Measurements from ENCODE around the gene HID1.
A peak's percentile ranks its signal among the peaks of the same experiment; 100 is the strongest.
"Not testable (repeated sequence)": the region's sequence is repeated elsewhere in the genome, so short reads cannot be mapped to it uniquely, and the experiment has no call there.

Gene HID1, protein sequence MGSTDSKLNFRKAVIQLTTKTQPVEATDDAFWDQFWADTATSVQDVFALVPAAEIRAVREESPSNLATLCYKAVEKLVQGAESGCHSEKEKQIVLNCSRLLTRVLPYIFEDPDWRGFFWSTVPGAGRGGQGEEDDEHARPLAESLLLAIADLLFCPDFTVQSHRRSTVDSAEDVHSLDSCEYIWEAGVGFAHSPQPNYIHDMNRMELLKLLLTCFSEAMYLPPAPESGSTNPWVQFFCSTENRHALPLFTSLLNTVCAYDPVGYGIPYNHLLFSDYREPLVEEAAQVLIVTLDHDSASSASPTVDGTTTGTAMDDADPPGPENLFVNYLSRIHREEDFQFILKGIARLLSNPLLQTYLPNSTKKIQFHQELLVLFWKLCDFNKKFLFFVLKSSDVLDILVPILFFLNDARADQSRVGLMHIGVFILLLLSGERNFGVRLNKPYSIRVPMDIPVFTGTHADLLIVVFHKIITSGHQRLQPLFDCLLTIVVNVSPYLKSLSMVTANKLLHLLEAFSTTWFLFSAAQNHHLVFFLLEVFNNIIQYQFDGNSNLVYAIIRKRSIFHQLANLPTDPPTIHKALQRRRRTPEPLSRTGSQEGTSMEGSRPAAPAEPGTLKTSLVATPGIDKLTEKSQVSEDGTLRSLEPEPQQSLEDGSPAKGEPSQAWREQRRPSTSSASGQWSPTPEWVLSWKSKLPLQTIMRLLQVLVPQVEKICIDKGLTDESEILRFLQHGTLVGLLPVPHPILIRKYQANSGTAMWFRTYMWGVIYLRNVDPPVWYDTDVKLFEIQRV

DNA sequence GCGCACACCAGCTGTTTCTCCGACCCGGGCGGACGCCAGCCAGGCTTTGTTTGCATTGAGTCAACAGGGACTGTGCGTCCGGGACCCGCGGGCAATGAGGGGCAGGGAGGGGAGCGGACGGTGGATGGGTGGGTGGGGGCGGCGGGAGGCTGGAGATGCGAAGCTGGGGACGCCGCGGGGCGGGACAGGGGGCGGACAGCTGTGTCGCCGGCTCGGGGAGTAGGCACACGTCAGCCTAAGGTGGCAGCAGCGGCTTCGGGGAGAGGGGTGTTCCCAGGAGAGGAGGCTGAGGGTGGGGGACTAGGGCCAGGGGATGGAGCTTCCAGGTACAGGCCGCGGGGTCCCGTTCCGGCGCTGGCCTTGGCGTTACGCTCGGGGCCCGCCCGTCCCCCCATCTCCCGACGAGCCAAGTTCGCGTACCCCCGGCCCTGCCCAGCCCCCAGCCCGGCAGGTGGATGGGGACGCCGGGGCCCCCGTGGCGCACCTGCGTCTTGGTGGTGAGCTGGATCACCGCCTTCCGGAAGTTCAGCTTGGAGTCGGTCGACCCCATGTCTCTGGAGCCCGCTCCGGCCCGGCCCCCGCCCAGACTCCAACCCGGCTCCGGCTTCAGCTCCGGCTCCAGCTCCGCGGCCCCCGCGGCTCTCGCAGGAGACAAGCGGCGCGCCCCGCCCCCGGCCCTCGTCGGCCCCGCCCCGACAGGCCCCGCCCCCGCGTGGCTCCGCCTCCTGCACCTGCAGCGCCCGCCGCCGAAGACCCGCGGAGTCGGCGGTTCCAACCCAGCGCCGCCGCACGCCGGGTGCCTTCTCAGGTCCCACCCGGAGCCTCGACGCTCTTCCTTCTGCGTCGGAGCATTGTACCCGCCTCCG lies at the start of gene HID1:
Gene HID1 (minus strand): TSS at position 653 of the 866 bp plus-strand sequence. CDS start 103 bp downstream, at position 550.
- DNase-seq, result peak; percentile 54 to 92

DNA sequence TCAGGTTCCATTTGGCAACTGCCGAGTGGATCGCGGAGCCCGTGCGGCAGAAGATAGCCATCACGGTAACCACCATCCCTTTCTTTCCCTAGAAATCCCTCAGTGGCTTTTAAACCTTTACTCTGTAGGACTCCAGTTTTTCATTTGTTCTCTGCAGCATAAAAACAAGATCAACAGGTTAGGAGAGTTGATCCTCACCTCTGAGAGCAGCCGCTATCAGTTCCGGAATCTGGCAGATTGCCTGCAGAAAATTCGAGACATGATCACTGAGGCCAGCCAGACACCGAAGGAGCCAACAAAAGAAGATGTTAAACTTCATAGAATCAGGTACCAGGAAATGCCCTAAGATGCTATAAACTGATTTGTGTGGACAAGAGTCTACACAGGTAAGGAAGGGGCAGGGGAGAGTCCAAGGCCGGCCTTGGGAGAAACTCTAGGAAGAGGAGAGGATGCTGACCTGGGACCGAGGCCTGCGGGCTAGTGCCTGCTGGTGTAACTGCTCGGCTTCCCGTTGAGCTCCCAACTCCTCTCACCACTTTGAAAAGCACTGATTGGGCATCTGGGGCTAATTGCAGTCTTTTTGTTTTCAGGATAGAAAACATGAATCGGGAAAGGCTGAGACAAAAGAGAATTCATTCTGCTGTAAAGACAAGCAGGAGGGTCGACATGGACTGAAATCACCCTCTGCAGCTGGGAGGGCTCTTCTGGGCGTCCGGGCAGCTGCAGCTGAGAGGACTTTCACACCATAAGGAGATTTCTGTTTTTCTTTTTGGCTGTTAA lies 48.0 kb upstream of the HID1 start:
- DNase-seq, result no peak

DNA sequence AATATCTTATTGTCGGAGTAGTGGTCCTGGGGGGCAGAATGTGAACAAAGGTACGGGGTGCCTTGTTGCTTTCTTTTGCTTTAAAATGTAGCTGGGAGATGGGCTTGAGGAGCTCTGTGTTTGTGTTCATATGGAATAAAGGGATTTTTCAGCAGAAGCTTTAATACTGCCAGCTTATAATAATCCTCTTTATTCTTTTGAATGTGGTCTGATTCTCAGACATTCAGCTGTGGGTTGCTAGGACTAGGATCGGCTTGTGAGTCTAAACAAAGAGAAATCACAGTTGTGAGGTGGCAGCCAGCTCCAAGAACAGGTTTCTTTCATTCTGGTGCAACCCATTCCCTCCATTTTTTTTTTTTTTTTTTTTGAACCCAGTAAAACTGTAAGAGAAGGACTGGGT lies 47.2 kb upstream of the HID1 start:
- no peak for DNase-seq

DNA sequence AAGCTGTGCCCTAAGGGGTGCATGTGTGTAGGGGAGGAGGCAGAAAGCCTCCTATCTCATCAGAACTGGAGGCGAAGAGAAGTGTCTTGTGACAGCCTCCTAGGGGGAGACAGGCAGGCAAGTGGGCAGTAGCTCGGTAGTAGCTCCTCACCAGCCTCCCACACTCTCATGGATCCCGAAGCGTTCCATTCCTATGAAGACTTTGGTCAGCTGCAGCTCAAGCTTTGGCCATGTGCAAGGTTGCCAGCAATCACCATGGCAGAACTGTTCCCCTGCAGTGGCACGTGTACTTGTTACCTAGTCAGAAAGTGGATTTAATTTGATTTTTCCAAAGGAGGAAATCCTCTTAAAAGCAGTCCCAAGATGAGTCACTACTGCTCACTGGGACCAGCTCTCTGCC lies 46.6 kb upstream of the HID1 start:
- DNase-seq, result no peak

DNA sequence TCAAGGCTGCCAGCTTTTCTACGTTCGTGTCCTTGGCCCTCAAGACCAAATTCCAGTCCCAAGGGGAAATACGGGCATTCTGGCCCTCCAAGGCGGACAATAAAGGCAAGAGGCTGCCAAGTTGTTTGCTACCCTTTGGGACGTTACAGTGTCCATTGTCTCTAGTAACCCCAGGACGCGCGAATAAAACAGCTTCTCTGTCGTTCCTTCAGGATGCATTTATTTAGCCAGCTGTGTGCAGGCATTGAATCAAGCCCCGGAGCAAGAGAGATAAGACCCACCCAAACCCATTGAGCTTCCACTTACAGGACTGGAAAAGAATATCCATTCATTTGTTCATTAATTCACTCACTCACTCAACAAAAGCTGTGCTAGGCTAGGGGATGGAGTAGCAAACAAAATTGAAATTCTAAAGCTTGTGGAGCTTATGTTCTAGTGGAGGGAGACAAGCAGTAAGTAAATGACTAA lies 40.6 kb upstream of the HID1 start:
- DNase-seq, result peak in 1 of 2 experiments; percentile 49

DNA sequence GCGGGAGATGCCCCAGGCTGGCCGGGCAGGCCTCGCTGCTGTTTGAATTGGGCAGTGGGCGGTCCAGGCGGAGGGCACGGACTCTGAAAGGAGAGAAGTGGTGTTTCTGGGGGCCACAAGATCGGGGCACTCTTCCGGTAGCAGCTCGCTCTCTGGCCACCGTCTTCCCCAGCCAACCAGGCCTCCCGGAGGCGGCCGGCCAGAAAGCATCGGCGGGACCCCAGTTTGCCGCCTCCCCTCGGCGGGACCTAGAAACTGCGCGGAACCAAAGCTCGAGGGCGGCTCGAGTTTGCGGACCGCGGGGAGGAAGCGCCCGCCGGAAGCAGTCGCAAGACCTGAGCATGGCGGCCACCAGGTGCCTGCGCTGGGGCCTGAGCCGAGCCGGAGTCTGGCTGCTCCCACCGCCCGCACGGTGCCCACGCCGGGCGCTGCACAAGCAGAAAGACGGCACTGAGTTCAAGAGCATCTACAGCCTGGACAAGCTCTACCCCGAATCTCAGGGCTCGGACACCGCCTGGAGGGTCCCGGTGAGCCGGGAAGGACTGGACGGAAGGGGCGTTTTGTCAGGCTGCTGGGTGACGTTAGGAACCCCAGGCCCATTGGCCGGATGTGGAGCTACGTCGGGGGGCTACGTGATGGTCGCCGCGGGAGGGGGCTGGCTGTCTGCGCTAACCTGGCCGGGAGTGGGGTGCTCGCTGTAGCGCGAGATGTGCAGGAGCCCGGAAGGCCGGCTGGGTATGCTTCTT lies 40.0 kb upstream of the HID1 start, which contains the start of gene MRPL58:
Gene MRPL58 (plus strand): TSS at position 325 of the 746 bp plus-strand sequence. CDS start 17 bp downstream, at position 342.
- peak; percentile 64 to 94 for DNase-seq

DNA sequence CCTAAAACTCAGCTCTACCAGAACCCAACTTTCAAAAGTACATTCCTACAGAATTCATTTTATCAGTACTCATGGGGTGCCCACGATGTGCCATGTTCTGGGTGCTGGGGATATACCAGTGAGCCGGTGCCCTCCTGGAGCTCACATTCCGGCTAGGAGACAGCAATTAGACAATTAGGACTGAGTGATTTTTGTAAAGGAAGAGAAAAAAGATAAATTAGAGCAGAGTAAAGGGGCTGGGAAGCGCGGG lies 39.5 kb upstream of the HID1 start:
- no peak for DNase-seq

DNA sequence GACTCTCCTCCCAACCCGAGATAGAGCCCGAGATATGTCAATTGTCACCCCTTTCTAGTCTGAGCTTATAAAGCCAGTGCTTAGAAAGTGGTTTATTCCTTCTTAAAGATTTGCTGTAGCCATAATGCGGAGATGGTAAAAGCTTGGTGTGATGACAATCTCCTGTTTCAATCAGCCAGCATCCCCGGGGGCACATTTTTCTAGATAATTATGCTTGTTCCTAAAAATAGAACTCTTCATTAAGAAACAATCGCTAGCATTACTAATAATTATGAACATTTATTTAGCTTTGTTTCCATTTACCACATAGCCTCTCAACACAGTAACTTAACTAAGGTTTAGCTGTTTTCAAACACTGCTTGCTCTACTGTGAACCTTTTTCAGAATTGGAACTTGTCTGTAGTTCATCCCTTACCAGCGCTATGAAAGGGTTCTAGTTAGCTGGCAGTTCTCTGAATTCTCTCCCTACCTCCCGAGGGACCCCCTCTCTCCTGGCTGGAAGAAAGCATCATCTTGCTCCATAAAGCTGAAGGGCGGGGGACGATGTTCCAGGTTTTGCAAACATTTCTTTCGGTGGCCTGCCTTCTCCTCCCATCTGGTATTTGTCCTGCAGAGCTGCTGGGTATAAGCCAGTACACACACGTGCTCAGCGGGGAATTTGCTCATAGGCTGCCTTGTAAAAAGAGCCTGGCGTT lies 39.0 kb upstream of the HID1 start:
- peak in 1 of 2 experiments; percentile 35 for DNase-seq

DNA sequence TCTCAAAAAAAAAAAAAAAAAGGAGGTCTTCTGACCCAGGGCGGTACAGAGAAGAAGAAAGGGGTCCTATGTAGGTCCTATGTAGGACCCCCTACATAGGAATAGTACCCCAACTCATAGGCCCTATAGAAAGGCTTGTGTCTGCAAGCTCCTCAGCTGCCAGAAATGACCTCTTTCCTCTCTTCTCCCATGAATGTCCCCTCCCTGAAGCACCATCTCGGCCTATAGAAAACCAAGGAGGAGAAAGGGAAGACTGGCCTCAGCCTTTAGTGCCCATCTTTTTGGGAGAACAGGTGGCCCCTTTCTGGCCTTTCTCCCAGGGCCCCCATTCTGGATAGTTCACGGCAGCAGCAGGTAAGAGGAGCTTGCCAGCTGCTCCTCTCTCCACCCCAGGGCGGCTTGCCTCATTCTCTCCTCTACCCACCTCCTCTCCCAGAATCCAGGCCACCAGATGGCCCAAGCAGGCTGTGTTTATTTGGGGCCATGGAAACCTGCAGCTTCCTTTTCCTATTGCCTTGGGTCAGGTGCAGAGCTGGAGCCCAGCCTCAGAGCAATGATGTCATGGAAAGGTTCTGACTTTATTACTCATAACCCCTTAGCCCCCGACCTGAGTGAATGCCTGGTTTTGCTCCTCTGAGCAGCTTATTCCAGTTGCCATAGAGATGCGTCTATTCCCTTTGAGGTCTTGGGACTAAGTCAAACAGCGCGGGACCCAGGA lies 38.3 kb upstream of the HID1 start:
- DNase-seq, result peak; percentile 50 to 54

DNA sequence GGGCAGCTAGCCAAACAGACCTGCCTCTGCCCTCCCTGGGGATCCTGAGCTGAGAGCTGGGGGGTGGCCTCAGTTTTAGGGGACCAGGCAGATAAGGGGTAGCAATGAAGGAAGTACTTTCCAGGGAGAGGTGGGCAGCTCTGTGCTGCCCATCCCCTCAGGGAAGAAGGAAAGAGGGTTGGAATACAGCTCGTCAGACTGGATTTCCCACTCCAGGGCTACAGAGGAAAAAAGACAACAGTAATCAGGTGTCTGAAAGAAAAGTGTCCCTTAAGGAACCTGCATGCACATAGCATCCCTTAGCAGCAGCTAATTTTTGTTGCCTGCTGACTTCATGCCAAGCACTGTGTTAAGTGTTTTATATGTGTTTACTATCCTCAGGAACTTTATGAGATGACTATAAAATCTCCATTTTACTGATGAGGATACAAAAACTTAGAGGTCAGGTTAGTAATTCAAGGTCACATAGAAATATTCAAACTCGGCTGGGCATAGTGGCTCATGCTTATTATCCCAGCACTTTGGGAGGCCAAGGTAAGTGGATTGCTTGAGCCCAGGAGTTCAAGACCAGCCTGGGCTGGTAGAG lies 36.7 kb upstream of the HID1 start:
- DNase-seq, result no peak

DNA sequence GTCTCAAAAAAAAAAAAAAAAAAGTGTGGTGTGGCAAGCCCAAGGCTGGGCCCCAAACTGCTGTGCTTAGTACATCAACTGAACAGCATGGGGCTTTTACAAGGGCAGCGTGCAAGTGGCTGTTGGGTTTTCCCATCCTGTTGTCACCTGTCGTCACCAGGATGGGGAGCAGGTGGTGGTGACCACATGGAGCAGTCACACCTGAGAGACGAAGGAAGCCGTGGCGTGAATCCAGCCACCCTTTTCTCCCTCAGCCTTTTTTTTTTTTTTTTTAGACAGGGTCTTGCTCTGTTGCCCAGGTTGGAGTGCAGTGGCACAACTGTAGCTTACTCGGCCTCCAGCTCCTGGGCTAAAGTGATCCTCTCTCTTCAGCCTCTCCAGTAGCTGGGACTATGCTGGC lies 35.8 kb upstream of the HID1 start:
- no peak for DNase-seq

DNA sequence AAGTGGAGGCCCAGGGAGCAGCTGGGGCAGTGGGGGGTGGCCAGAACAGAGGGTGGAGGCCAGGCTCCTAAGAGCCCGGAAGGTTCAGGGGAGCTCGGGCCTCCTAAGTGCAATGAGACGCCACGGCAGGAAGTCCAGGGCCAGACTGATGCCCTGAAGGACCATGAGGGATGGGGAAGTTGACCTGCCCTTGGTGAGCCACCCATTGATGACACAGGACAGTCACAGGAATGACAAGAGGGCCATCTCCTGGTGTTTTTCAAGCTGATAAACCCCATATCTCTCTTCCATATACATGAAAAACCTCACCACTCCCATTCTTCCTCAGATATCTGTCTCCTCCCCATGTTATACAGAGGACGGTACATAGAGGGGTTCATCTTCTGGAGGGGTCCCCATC lies 34.1 kb upstream of the HID1 start:
- DNase-seq, result no peak

DNA sequence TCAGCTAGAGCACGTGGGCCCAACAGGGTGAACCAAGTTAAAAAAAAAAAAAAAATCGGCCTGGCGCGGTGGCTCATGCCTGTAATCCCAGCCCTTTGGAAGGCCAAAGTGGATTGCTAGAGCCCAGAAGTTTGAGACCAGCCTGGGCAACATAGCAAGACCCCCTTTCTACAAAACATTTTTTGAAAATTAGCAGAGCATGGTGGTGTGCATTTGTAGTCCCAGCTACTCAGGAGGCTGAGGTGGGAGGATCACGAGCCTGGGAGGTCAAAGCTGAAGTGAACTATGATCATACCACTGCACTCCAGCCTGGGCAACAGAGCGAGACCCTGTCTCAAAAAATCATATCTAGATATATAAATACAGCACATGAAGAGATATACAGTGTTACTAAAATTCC lies 33.5 kb upstream of the HID1 start:
- DNase-seq, result not testable (repeated sequence)

DNA sequence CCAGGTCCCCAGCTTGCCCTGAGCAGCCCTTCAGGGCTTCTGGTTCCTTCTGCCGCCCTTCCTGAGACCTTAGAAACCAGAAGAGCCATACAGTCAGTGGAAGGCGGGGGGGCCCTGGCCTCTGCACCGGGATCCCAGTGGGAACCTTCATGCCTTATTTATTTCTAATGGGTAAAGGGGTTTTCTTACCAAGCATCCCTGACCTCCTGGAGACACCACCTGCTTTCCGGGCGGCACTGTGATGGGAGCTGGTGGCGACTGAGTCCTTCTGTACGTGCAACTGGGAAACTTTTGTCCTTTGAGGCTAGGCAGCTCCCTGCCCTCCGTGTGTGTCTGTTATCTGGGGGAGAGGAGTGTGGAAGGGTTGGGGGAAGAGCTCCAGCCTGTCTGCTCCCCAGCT lies 32.7 kb upstream of the HID1 start:
- no peak for DNase-seq

DNA sequence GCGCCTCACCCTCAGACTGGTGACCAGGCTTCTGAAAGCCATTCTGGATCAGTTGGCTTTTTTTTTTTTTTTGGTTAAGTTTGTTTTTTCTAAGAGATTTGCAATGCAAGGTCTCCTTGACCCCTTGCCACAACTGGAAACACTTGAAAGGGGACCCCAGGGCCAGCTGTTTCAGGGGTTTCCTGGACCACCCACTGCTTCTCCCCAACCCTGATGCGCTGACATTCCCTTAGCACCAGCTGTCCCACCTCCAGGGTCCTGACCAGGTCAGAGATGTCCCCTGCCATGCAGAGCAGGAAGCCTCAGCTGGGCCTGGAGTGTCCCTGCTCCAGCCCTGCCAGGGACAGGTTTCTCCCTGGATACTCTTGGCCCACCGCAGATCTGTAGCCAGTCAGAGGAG lies 31.8 kb upstream of the HID1 start:
- no peak for DNase-seq

DNA sequence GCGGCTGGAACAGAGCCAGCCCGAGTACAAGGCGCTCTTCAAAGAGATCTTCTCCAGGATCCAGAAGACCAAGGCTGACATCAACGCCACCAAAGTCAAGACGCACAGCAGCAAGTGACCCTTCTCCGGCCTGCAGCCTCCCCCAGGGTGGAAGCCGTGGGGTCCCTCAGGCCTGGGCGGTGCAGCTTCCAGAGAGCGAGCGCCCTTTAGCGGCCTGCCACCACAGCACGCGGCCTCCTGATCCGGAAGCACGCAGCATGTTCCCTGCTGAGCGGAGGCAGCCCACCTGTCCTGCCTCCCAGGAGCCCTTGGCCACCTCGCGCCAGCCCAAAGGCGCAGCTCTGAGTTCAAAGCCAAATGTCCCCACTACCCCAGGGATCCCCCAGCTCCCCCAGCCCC lies 31.4 kb upstream of the HID1 start:
- no peak for DNase-seq

DNA sequence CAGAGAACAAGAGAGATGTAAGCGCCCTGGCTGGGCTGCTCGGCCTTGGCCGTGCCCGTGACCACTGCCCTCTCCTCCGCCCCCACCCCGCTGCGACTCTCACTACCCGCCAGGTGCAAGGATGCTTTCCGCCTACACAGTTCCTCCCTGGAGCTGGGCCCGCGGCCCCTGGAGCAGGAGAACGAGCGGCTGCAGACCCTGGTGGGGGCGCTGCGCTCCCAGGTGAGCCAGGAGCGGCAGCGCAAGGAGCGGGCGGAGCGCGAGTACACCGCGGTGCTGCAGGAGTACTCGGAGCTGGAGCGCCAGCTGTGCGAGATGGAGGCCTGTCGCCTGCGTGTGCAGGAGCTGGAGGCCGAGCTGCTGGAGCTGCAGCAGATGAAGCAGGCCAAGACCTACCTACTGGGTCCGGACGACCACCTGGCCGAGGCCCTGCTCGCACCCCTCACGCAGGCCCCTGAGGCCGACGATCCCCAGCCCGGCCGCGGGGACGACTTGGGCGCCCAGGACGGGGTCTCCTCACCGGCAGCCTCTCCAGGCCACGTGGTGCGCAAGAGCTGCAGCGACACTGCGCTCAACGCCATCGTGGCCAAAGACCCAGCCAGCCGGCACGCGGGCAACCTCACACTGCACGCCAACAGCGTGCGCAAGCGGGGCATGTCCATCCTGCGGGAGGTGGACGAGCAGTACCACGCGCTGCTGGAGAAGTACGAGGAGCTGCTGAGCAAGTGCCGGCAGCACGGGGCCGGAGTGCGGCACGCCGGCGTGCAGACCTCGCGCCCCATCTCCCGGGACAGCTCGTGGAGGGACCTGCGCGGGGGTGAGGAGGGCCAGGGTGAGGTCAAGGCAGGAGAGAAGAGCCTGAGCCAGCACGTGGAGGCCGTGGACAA lies 30.8 kb upstream of the HID1 start:
- DNase-seq, result no peak

DNA sequence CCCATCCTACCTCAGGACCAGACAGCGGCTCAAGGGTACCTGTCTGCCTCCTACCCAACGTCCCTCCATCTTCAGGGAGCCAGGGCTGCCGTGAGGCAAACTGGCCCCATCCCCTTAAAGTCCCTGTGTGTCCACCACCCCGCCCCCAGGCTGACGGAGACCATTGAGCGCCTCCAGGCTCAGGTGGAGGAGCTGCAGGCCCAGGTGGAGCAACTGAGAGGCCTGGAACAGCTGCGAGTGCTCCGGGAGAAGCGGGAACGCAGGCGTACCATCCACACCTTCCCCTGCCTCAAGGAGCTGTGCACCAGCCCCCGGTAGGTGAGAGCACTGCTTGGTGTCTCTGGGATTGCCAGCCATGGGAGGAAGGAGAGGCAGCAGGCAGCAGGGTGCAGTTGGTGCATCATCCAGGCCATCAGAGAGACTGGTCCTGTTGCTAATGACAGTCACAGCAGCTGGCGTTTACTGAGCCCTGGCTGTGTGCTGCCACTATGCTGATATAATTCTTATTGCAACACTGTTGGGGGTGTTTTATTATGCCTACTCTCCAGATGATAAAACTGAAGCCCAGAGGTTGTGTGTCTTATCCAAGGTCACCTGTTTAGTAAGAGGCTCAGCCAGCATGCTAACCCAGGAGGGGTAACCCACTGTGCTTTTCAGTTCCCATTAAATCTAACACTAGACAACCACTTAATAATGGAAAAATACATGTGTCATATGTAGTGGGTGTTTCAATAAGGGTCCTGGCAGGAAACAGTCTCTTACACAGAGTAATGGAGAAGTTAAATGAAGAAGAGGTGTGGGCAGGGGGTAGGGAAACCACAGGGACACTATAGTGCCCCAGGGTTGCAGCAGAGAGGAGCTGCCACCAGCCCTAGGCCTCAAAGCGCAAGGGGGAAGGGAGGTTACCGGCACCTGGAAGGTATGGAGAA lies 29.6 kb upstream of the HID1 start:
- no peak for DNase-seq
